HepG2 (cell line): ENCODE results near the gene PAK1. TPM values are rescaled to one million over a fixed set of nuclear protein-coding genes. Genes with fewer than 3 reads are reported as not detected.

Experiments used
- ATAC-seq: fragments of 200-7000 bp; cut with Tn5 transposase; 3 replicates; pipeline ENCODE4 v1.9.1; 2020; ENCODE audit warnings: mild to moderate bottlenecking, moderate library complexity
- BruUV-seq: library from RNA; stranded (reverse); fragments of 400-500 nt; replicated peaks from 2 replicates; lab custom pipeline; 2021; lab: Mats Ljungman, UMichigan
- CTCF ChIA-PET: fragments of 300-600 bp; formaldehyde crosslinking; extraction: SDS; loops from one replicate; lab custom pipeline; 2021; ENCODE audit warnings: low total read pairs, inconsistent platforms, low intra/inter-chr PET ratio; lab: Yijun Ruan, JAX
- POLR2A ChIA-PET: fragments of 350-600 bp; sonication (Branson Sonifier 250); formaldehyde crosslinking; loops from one replicate; lab custom pipeline; 2020; ENCODE audit warnings: antibody characterized with exemption, inconsistent platforms; lab: Yijun Ruan, JAX
- DNase-seq: peaks from one replicate; pipeline ENCODE4 v3.0.0-alpha.2; 2015; ENCODE audit warnings: low spot score
- FAIRE-seq: peaks from 3 replicates; lab custom pipeline; 2011; peaks lifted over from hg19 to GRCh38; lab: Jason Lieb, UNC
- H2AFZ ChIP-seq: one replicate; pipeline ENCODE4 v1.6.1; 2011; ENCODE audit warnings: low read length, inconsistent platforms
- H3K27ac ChIP-seq: fragments of 300-600 bp; 3 replicates; pipeline ENCODE4 v1.8.0; 2011; ENCODE audit warnings: mixed run types, mild to moderate bottlenecking, mixed read lengths, low read length, inconsistent platforms; ENCODE audit not compliant: insufficient read depth; ENCODE audit errors: extremely low read length
- H3K27me3 ChIP-seq, 2 experiments: fragments of 200-600 bp in 1 of 2; 2 replicates in 1 of 2; 3 replicates in 1 of 2; pipeline versions ENCODE4 v1.6.0 to v1.8.0; 2011; ENCODE audit warnings: low read length in 2 of 2, mild to moderate bottlenecking in 2 of 2, moderate library complexity in 2 of 2, inconsistent platforms in 1 of 2; ENCODE audit not compliant: insufficient read depth in 2 of 2, control insufficient read depth in 1 of 2
- H3K36me3 ChIP-seq, 2 experiments: fragments of 200-600 bp in 1 of 2; replicated peaks in 1 of 2; 2 replicates in 1 of 2; 3 replicates in 1 of 2; pipeline versions ENCODE4 v1.5.1 to v1.8.0; 2011; ENCODE audit warnings: low read length in 2 of 2, inconsistent platforms in 1 of 2; ENCODE audit not compliant: insufficient read depth in 2 of 2, control insufficient read depth in 1 of 2
- H3K4me1 ChIP-seq: 2 replicates; pipeline ENCODE4 v1.5.1; 2012; ENCODE audit warnings: low read length, inconsistent platforms; ENCODE audit not compliant: insufficient read depth
- H3K4me2 ChIP-seq: 2 replicates; pipeline ENCODE4 v1.6.0; 2011; ENCODE audit warnings: low read depth, low read length, inconsistent platforms
- H3K4me3 ChIP-seq, 3 experiments: fragments of 200-600 bp in 1 of 3; sonication (generic), shearing (Covaris generic) in 1 of 3; replicated peaks in 1 of 3; 2 replicates each; pipeline ENCODE4 v1.5.1; 2011 to 2016; ENCODE audit warnings: low read length in 3 of 3, inconsistent platforms in 2 of 3, low read depth in 2 of 3, mild to moderate bottlenecking in 2 of 3, control low read depth in 1 of 3, mixed read lengths in 1 of 3; ENCODE audit not compliant: insufficient read depth in 1 of 3
- H3K79me2 ChIP-seq: one replicate; pipeline ENCODE4 v1.6.1; 2011; ENCODE audit warnings: low read length, inconsistent platforms; ENCODE audit not compliant: insufficient read depth
- H3K9ac ChIP-seq: 2 replicates; pipeline ENCODE4 v1.6.0; 2011; ENCODE audit warnings: mild to moderate bottlenecking, low read depth, low read length, inconsistent platforms; ENCODE audit not compliant: insufficient read depth
- H3K9me3 ChIP-seq: 2 replicates; pipeline ENCODE4 v1.5.1; 2012; ENCODE audit warnings: mild to moderate bottlenecking, low read length
- H4K20me1 ChIP-seq: 2 replicates; pipeline ENCODE4 v1.6.0; 2011; ENCODE audit warnings: inconsistent platforms, mild to moderate bottlenecking, low read length, moderate library complexity; ENCODE audit not compliant: insufficient read depth
- ATAD3A ChIP-seq: sonication (generic); formaldehyde crosslinking; IDR thresholded peaks from 2 replicates; pipeline ENCODE4 v1.4.0; 2020; ENCODE audit warnings: missing genetic modification reagents
- CEBPG ChIP-seq: IDR thresholded peaks from 2 replicates; pipeline ENCODE4 v1.6.1; 2016
- CHD2 ChIP-seq: IDR thresholded peaks from 2 replicates; pipeline ENCODE4 v1.6.1; 2011; ENCODE audit warnings: low read depth, low read length, improper control_type of control experiment
- PHB2 ChIP-seq: fragments of 450-650 bp; IDR thresholded peaks from 2 replicates; pipeline ENCODE4 v1.6.1; 2018; ENCODE audit not compliant: partially characterized antibody
- PTBP1 ChIP-seq: fragments of 200-400 bp; formaldehyde crosslinking; IDR thresholded peaks from 2 replicates; pipeline ENCODE4 v1.6.1; 2018; ENCODE audit warnings: low read length, low read depth; ENCODE audit not compliant: poor library complexity, severe bottlenecking
- ZBTB33 ChIP-seq: sonication (generic); formaldehyde crosslinking; IDR thresholded peaks from 2 replicates; pipeline ENCODE4 v1.4.0; 2020; ENCODE audit warnings: missing genetic modification reagents
- ZFP36 ChIP-seq: fragments of 150-350 bp; IDR thresholded peaks from 2 replicates; pipeline ENCODE4 v1.6.1; 2018; ENCODE audit warnings: borderline replicate concordance, low read length, low read depth; ENCODE audit not compliant: partially characterized antibody
- ZNF143 ChIP-seq: sonication (generic); formaldehyde crosslinking; IDR thresholded peaks from 2 replicates; pipeline ENCODE4 v1.4.0; 2020; ENCODE audit warnings: missing genetic modification reagents
- ZNF18 ChIP-seq: sonication (generic); formaldehyde crosslinking; IDR thresholded peaks from 2 replicates; pipeline ENCODE4 v1.8.0; 2022; ENCODE audit warnings: mild to moderate bottlenecking, missing genetic modification reagents; ENCODE audit not compliant: insufficient replicate concordance
- ZNF207 ChIP-seq: fragments of 450-650 bp; IDR thresholded peaks from 2 replicates; pipeline ENCODE4 v1.6.1; 2016; ENCODE audit warnings: antibody characterized with exemption, borderline replicate concordance
- ZNF720 ChIP-seq: sonication (generic); formaldehyde crosslinking; IDR thresholded peaks from 2 replicates; pipeline ENCODE4 v1.4.0; 2020; ENCODE audit warnings: missing genetic modification reagents
- WGBS: methylation state at CpG from one replicate; pipeline ENCODE4 v1.1.6; 2017; ENCODE audit warnings: low lambda C conversion rate; 5-methylcytosine and 5-hydroxymethylcytosine counted together
- in situ Hi-C: cut with HindIII; loops from 2 replicates; pipeline ENCODE4 v1.10.0; 2017; ENCODE audit warnings: low pct_unique_long_range_greater_than_20kb; ENCODE audit not compliant: extremely low pct_ligation_motif_present
- intact Hi-C: fragments of 100-400 bp; cut with micrococcal nuclease; formaldehyde crosslinking; loops from one replicate; pipeline ENCODE4 v1.10.0; 2022; ENCODE audit not compliant: unreplicated experiment
- polyA plus RNA-seq, 8 experiments: library from polyadenylated mRNA; depleted of rRNA in 3 of 8; stranded (reverse) in 7 of 8; unstranded in 1 of 8; fragments of >200 nt; fragmentation: Illumina TruSeq in 4 of 8; extraction: Trizol in 4 of 8; gene quantifications; 2 replicates each; pipeline versions ENCODE4 v1.2.1 to v1.2.3, GENCODE V29; 2011 to 2016; ENCODE audit warnings: low read depth in 4 of 8, missing spikeins in 1 of 8, mixed read lengths in 1 of 8; ENCODE audit not compliant: insufficient read depth in 1 of 8
- total RNA-seq, 5 experiments: library from RNA; depleted of rRNA; stranded (reverse); fragments of >200 nt; fragmentation: Illumina TruSeq; extraction: Trizol; gene quantifications; 2 replicates each; pipeline ENCODE4 v1.2.3, GENCODE V29; 2016; ENCODE audit warnings: low read depth in 1 of 5

PAK1 gene
- total and polyA plus RNA-seq, 2 of the 13 experiments (the other 11 are each of a cell fraction or from before 2014, with no cell fraction given): 1.5 to 4.3 TPM

GRCh38 chr11:77396911-77397310 is 77.0 kb downstream of the PAK1 start:
- Histone ChIP-seq H3K4me3 (no peak overlapping the region), H3K36me3 (no peaks in the 10 kb centered on the region), H3K79me2 (no peaks in the 10 kb centered on the region), H2AFZ (no peak overlapping the region), H3K9me3 (no peaks in the 10 kb centered on the region), H3K27me3 (no peaks in the 10 kb centered on the region), H3K9ac (no peak overlapping the region), H3K4me1 (peaks cover 17% of the 10 kb centered on the region), H3K4me2 (no peak overlapping the region), H4K20me1 (no peaks in the 10 kb centered on the region), H3K27ac (no peak overlapping the region)
- ChIA-PET CTCF (no interaction called here), POLR2A (no interaction called here)
- in situ Hi-C loops (no loop called here), intact Hi-C loops (no loop called here)
- WGBS: 61% methylated on average over 2 of the region's 2 CpGs
- FAIRE-seq: no peak
- TF ChIP-seq CEBPG (CRISPR knock-in tag) (no peak), CHD2 (no peak), ZBTB33 (CRISPR knock-in tag) (no peak), PTBP1 (no peak), ZNF18 (CRISPR knock-in tag) (no peak), ZFP36 (no peak), ZNF143 (CRISPR knock-in tag) (no peak), ZNF207 (no peak), PHB2 (no peak), ZNF720 (CRISPR knock-in tag) (no peak), ATAD3A (CRISPR knock-in tag) (no peak)
- DNase-seq: no peak
- no TSS peak for BruUV-seq
- ATAC-seq: no peak
